Progenitor cell of endocrine pancreas (in vitro differentiated cells): ENCODE measurements around the gene CELF1. TPM values are rescaled to one million over a fixed set of nuclear protein-coding genes. Genes with fewer than 3 reads are reported as not detected.
A peak's percentile ranks its signal among the peaks of the same experiment; 100 is the strongest.
"Not testable (repeated sequence)": the region's sequence is repeated elsewhere in the genome, so short reads cannot be mapped to it uniquely, and the experiment has no call there.

Experiments used
- DNase-seq: peaks from one replicate; pipeline ENCODE4 v3.0.0; 2021; ENCODE audit warnings: low spot score; ENCODE audit not compliant: unreplicated experiment
- H3K27ac Mint-ChIP-seq: 2 replicates; pipeline ENCODE4 v1.8.0; 2021; ENCODE audit warnings: mild to moderate bottlenecking, moderate library complexity, mixed read lengths
- H3K27me3 Mint-ChIP-seq: 2 replicates; pipeline ENCODE4 v1.8.0; 2021; ENCODE audit warnings: mixed read lengths
- H3K36me3 Mint-ChIP-seq: 2 replicates; pipeline ENCODE4 v1.8.0; 2022; ENCODE audit warnings: mixed read lengths; ENCODE audit not compliant: insufficient read depth
- H3K4me1 Mint-ChIP-seq: 2 replicates; pipeline ENCODE4 v1.8.0; 2021; ENCODE audit warnings: low read depth, mixed read lengths
- H3K4me3 Mint-ChIP-seq: 2 replicates; pipeline ENCODE4 v1.8.0; 2021; ENCODE audit warnings: low read depth, mild to moderate bottlenecking, moderate library complexity, mixed read lengths
- H3K9me3 Mint-ChIP-seq: 2 replicates; pipeline ENCODE4 v1.8.0; 2021; ENCODE audit warnings: low read depth, mixed read lengths
- CTCF ChIP-seq: fragments of 200-600 bp; sonication (generic); IDR thresholded peaks from one replicate; pipeline ENCODE4 v1.5.0; 2021; ENCODE audit warnings: antibody characterized with exemption, mild to moderate bottlenecking; ENCODE audit not compliant: unreplicated experiment
- total RNA-seq: library from RNA; stranded (reverse); gene quantifications from 2 replicates; pipeline ENCODE4 v1.2.1, GENCODE V29; 2021

CELF1 gene
- total RNA-seq, 1 donor from 2014 or later = 161 TPM

DNA sequence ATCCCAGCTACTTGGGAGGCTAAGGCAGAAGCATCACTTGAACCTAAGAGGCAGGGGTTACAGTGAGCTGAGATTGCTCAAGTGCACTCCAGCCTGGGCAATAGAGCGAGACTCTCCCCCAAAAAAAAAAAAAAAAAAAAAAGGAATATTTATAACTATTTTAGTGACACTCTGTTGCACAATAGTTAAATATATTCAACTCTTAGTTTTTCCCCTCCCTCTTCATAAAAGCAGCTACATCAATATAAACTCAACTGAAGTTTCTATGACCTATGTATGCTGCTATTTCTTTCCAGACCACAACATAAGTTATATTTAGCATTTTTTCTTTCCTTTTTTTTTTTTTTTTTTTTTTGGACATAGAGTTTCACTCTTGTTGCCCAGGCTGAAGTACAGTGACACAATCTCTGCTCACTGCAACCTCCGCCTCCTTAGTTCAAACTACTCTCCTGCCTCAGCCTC lies 19.2 kb downstream of the CELF1 start:
- Mint-ChIP-seq H3K4me1 (peaks cover 11% of the 10 kb centered on the region), H3K4me3 (no peak overlapping the region), H3K36me3 (peaks cover 4% of the 10 kb centered on the region), H3K27ac (no peak overlapping the region), H3K27me3 (no peaks in the 10 kb centered on the region), H3K9me3 (no peaks in the 10 kb centered on the region)
- TF ChIP-seq CTCF = no peak
- DNase-seq = no peak

GRCh38 chr11:47532597-47533213 lies 20.2 kb downstream of the CELF1 start:
- peaks cover 11% of the 10 kb centered on the region for H3K4me1 Mint-ChIP-seq
- H3K27me3 Mint-ChIP-seq = no peaks in the 10 kb centered on the region
- no peak overlapping the region for H3K4me3 Mint-ChIP-seq
- H3K36me3 Mint-ChIP-seq = peaks cover 4% of the 10 kb centered on the region
- peak overlapping the region; percentile 79 for H3K27ac Mint-ChIP-seq
- no peak for TF ChIP-seq CTCF
- no peaks in the 10 kb centered on the region for H3K9me3 Mint-ChIP-seq
- no peak for DNase-seq

GRCh38 chr11:47531666-47532065 lies 21.3 kb downstream of the CELF1 start:
- H3K27me3 Mint-ChIP-seq = no peaks in the 10 kb centered on the region
- H3K4me3 Mint-ChIP-seq = no peak overlapping the region
- H3K9me3 Mint-ChIP-seq = no peaks in the 10 kb centered on the region
- no peak for TF ChIP-seq CTCF
- peaks cover 11% of the 10 kb centered on the region for H3K4me1 Mint-ChIP-seq
- peaks cover 4% of the 10 kb centered on the region for H3K36me3 Mint-ChIP-seq
- DNase-seq = no peak
- H3K27ac Mint-ChIP-seq = peak overlapping the region; percentile 54

DNA sequence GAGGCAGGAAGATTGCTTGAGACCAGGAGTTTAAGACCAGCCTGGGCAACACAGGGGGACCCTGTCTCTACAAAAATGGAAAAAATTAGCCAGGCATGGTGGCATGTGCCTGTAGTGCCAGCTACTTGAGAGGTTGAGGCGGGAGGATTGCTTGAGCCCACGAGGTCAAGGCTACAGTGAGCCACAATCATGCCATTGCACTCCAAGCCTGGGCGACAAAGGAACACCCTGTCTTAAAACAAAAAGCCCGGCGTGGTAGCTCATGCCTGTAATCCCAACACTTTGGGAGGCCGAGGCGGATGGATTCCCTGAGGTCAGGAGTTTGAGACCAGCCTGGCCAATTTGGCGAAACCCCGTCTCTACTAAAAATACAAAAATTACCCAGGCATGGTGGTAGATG lies 22.2 kb downstream of the CELF1 start:
- peak overlapping the region; percentile 56 for H3K27ac Mint-ChIP-seq
- H3K4me1 Mint-ChIP-seq = peaks cover 11% of the 10 kb centered on the region
- H3K9me3 Mint-ChIP-seq = not testable (repeated sequence)

DNA sequence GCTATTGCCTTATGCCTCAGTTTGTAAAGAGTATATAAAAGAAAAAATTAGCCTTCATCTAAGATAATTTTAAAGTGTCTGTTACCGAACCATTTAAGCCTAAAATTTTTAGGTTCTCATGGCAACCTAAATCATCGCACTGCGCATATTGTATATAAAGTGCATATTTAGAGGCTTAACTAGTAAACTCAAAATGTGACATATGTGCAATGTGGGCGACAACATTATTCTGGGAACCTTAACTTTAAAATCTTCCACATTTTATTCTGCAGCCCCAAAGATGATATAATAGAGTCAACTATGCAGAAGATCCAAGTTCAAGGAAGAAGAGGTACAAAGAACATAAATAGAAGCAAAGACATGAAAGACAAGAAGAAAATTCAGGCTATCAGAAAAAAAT lies 23.0 kb downstream of the CELF1 start:
- DNase-seq = no peak
- peaks cover 13% of the 10 kb centered on the region for H3K4me1 Mint-ChIP-seq
- no peak overlapping the region for H3K27ac Mint-ChIP-seq
- no peaks in the 10 kb centered on the region for H3K9me3 Mint-ChIP-seq
- H3K27me3 Mint-ChIP-seq = no peaks in the 10 kb centered on the region
- no peak for TF ChIP-seq CTCF
- no peak overlapping the region for H3K4me3 Mint-ChIP-seq
- peaks cover 3% of the 10 kb centered on the region for H3K36me3 Mint-ChIP-seq

More for the DNA sequence above, 22.2 kb downstream of the CELF1 start:
- H3K4me3 Mint-ChIP-seq, H3K27me3 Mint-ChIP-seq, H3K36me3 Mint-ChIP-seq, DNase-seq: not testable (repeated sequence)

- no peak for DNase-seq
- Mint-ChIP-seq H3K9me3 (no peaks in the 10 kb centered on the region), H3K4me1 (peaks cover 20% of the 10 kb centered on the region), H3K4me3 (no peak overlapping the region), H3K27me3 (no peaks in the 10 kb centered on the region), H3K36me3 (peaks cover 3% of the 10 kb centered on the region), H3K27ac (peak overlapping the region; percentile 59)
- no peak for TF ChIP-seq CTCF
Measured at GRCh38 chr11:47527186-47527585, 25.7 kb downstream of the CELF1 start.

GRCh38 chr11:47526032-47526431 lies 26.9 kb downstream of the CELF1 start:
- not testable (repeated sequence) for H3K27me3 Mint-ChIP-seq, H3K9me3 Mint-ChIP-seq, H3K4me3 Mint-ChIP-seq, H3K36me3 Mint-ChIP-seq, DNase-seq
- peak overlapping the region; percentile 87 for H3K27ac Mint-ChIP-seq
- H3K4me1 Mint-ChIP-seq = peaks cover 20% of the 10 kb centered on the region
